Erythroblast (primary cell): Measurements from ENCODE around the gene ZNF804A.

ENCODE experiments used
- GATA1 ChIP-seq: IDR thresholded peaks from 2 replicates; pipeline ENCODE4 v1.6.1; 2011; ENCODE audit warnings: low read depth, mild to moderate bottlenecking, control low read depth, low read length, moderate library complexity
- POLR2A ChIP-seq: IDR thresholded peaks from 2 replicates; pipeline ENCODE4 v1.6.1; 2011; ENCODE audit warnings: mild to moderate bottlenecking, low read length

DNA sequence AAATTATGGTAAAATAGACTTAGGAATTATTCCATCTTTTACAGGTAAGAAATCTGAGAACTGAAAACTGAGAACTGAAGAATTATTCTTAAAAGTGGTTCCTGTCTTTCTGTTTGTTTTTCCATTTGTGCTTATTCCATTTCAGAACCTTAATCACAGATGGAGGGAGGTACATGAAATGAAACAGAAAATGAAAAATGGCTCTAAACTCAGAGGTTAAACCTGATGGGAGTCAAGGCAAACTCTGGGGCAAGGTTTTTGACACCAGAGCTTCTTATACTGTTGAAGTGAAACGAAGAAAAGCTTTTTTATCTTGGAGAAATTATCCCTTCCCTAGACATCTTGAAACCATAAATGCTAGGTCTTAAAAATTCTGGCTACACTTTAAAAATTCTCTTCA, 182.1 kb downstream of the ZNF804A start:
- TF ChIP-seq POLR2A (no peak), GATA1 (no peak)
